Activated naive CD8-positive, alpha-beta T cell treated with anti-CD3 and anti-CD28 coated beads, Interleukin-2, amount 10 ng/mL, durations not matched to agents 7 days and 5 days (primary cell): ENCODE results near the gene RPTOR. TPM values are rescaled to one million over a fixed set of nuclear protein-coding genes. Genes with fewer than 3 reads are reported as not detected.

Experiments used
- ATAC-seq: fragments of 150-1000 bp; cut with Tn5 transposase; one replicate; pipeline ENCODE4 v1.10.0; 2021; ENCODE audit warnings: low read depth, moderate library complexity
- POLR2A ChIA-PET: fragments of 350-600 bp; sonication (Branson Sonifier 250); formaldehyde crosslinking; loops from one replicate; lab custom pipeline; 2021; ENCODE audit warnings: antibody characterized with exemption; lab: Charles Lee
- DNase-seq: peaks from one replicate; pipeline ENCODE4 v3.0.0; 2021
- H3K27ac Mint-ChIP-seq: one replicate; pipeline ENCODE4 v1.8.0; 2022; ENCODE audit warnings: mild to moderate bottlenecking, mixed read lengths
- H3K27me3 Mint-ChIP-seq: one replicate; pipeline ENCODE4 v1.8.0; 2022; ENCODE audit warnings: mild to moderate bottlenecking, moderate library complexity, mixed read lengths
- H3K36me3 Mint-ChIP-seq: one replicate; pipeline ENCODE4 v1.8.0; 2021; ENCODE audit warnings: mild to moderate bottlenecking, mixed read lengths
- H3K4me1 Mint-ChIP-seq: one replicate; pipeline ENCODE4 v1.8.0; 2021; ENCODE audit warnings: mixed read lengths
- H3K4me3 Mint-ChIP-seq: one replicate; pipeline ENCODE4 v1.8.0; 2022; ENCODE audit warnings: mild to moderate bottlenecking, moderate library complexity, mixed read lengths
- H3K9me3 Mint-ChIP-seq: one replicate; pipeline ENCODE4 v1.8.0; 2021; ENCODE audit warnings: mixed read lengths
- total RNA-seq, 2 experiments: library from RNA; stranded (reverse); gene quantifications; one replicate each; pipeline ENCODE4 v1.2.3, GENCODE V29; 2021

The RPTOR gene
- total RNA-seq, 2 experiments from 2014 or later, result 43.2 to 43.8 TPM

GRCh38 chr17:80719449-80719848 is 174.8 kb downstream of the RPTOR start:
- no peak overlapping the region for H3K27ac Mint-ChIP-seq
- H3K36me3 Mint-ChIP-seq, result peaks cover 21% of the 10 kb centered on the region
- H3K4me1 Mint-ChIP-seq, result peaks cover 30% of the 10 kb centered on the region
- POLR2A ChIA-PET, result no interaction called here
- peaks cover 2% of the 10 kb centered on the region for H3K9me3 Mint-ChIP-seq
- no peaks in the 10 kb centered on the region for H3K27me3 Mint-ChIP-seq
- no peak overlapping the region for H3K4me3 Mint-ChIP-seq
- ATAC-seq (no peak), DNase-seq (no peak)

- H3K4me1 Mint-ChIP-seq, result peaks cover 30% of the 10 kb centered on the region
- no peaks in the 10 kb centered on the region for H3K27me3 Mint-ChIP-seq
- peak; percentile 49 for DNase-seq
- ATAC-seq, result peak; percentile 81
- POLR2A ChIA-PET, result interaction anchor here (0.6 kb wide), 1 partner anchor 57 kb away, joined by 3 read pairs; no protein-coding TSS in a partner anchor
- H3K9me3 Mint-ChIP-seq, result no peaks in the 10 kb centered on the region
- H3K27ac Mint-ChIP-seq, result peak overlapping the region; percentile 87
- H3K4me3 Mint-ChIP-seq, result peak overlapping the region; percentile 18
- peaks cover 15% of the 10 kb centered on the region for H3K36me3 Mint-ChIP-seq
Observed at GRCh38 chr17:80720610-80721577, 176.3 kb downstream of the RPTOR start.

- POLR2A ChIA-PET, result no interaction called here
- DNase-seq (no peak), ATAC-seq (no peak)
- H3K4me3 Mint-ChIP-seq, result no peak overlapping the region
- H3K27me3 Mint-ChIP-seq, result no peaks in the 10 kb centered on the region
- peaks cover 32% of the 10 kb centered on the region for H3K4me1 Mint-ChIP-seq
- peaks cover 13% of the 10 kb centered on the region for H3K36me3 Mint-ChIP-seq
- H3K9me3 Mint-ChIP-seq, result no peaks in the 10 kb centered on the region
- H3K27ac Mint-ChIP-seq, result no peak overlapping the region
Observed at GRCh38 chr17:80722661-80723060, 178.0 kb downstream of the RPTOR start.

DNA sequence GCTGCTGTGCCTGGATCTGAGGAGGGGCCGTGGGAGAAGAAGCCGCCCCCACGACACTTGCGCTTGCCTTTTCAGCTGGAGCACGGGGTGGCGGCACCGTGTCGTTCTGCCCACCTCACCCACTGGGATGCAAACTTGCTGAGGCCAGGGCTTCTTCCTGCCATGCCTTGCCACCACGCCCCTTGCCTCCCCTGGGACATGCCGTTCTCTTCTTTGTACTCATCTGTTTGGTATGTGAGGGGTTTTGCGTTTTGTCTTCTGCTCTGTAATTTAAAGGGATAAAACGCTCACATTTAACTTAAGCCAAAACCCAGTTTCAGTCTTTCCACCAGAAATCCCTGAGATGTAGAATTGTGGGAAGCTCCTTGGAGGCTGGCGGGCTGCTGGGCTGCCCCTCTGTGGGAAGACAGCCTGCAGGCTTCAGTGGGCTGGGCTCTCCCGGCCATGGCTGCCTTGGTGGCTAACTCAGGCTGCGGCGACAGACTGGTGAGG is 180.2 kb downstream of the RPTOR start:
- POLR2A ChIA-PET, result no interaction called here
- H3K4me1 Mint-ChIP-seq, result peaks cover 31% of the 10 kb centered on the region
- no peaks in the 10 kb centered on the region for H3K27me3 Mint-ChIP-seq
- no peak overlapping the region for H3K27ac Mint-ChIP-seq
- H3K4me3 Mint-ChIP-seq, result no peak overlapping the region
- H3K36me3 Mint-ChIP-seq, result peaks cover 12% of the 10 kb centered on the region
- H3K9me3 Mint-ChIP-seq, result no peaks in the 10 kb centered on the region
- no peak for ATAC-seq
- DNase-seq, result no peak

GRCh38 chr17:80725517-80725916 is 180.9 kb downstream of the RPTOR start:
- POLR2A ChIA-PET, result no interaction called here
- Mint-ChIP-seq H3K9me3 (no peaks in the 10 kb centered on the region), H3K27me3 (no peaks in the 10 kb centered on the region), H3K27ac (no peak overlapping the region), H3K4me1 (peaks cover 30% of the 10 kb centered on the region), H3K36me3 (peaks cover 12% of the 10 kb centered on the region), H3K4me3 (no peak overlapping the region)
- DNase-seq (no peak), ATAC-seq (no peak)

GRCh38 chr17:80726558-80727408 is 182.1 kb downstream of the RPTOR start:
- DNase-seq (no peak), ATAC-seq (no peak)
- Mint-ChIP-seq H3K36me3 (peaks cover 12% of the 10 kb centered on the region), H3K9me3 (no peaks in the 10 kb centered on the region), H3K27me3 (no peaks in the 10 kb centered on the region), H3K4me3 (no peak overlapping the region), H3K27ac (no peak overlapping the region), H3K4me1 (peaks cover 31% of the 10 kb centered on the region)
- POLR2A ChIA-PET, result no interaction called here

- Mint-ChIP-seq H3K27ac (peak overlapping the region; percentile 17), H3K4me1 (peaks cover 32% of the 10 kb centered on the region), H3K27me3 (no peaks in the 10 kb centered on the region), H3K9me3 (no peaks in the 10 kb centered on the region), H3K36me3 (peaks cover 12% of the 10 kb centered on the region), H3K4me3 (no peak overlapping the region)
- no peak for DNase-seq
- POLR2A ChIA-PET, result interaction anchor here (0.7 kb wide), 1 partner anchor 17 kb away, joined by 4 read pairs; no protein-coding TSS in a partner anchor
- no peak for ATAC-seq
Observed at GRCh38 chr17:80727409-80727755, 182.7 kb downstream of the RPTOR start.

DNA sequence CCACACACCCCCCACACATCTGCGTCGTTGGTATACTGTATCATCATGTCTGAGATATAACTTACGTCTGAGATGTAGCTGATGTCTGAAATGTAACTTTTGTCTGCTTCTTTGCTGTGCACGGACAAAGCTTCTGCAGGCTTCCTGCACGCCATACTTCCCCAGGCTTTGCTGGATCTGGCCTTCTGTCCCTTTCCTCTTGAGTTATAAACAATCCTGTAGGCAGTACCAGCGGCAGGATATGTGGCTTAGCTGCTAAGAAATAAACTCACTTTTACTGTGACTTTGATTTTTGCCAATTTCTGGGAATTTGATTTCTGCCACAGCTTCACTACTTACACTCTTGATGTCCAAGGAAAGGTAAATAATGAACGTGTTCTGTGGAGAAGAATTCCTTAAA is 184.4 kb downstream of the RPTOR start:
- H3K4me3 Mint-ChIP-seq, result no peak overlapping the region
- POLR2A ChIA-PET, result interaction anchor here (0.6 to 1.0 kb wide), 2 partner anchors 47 to 102 kb away, joined by 3 to 4 read pairs; no protein-coding TSS in a partner anchor
- H3K27ac Mint-ChIP-seq, result no peak overlapping the region
- peaks cover 36% of the 10 kb centered on the region for H3K4me1 Mint-ChIP-seq
- H3K36me3 Mint-ChIP-seq, result peaks cover 12% of the 10 kb centered on the region
- H3K9me3 Mint-ChIP-seq, result no peaks in the 10 kb centered on the region
- ATAC-seq, result no peak
- H3K27me3 Mint-ChIP-seq, result no peaks in the 10 kb centered on the region
- no peak for DNase-seq

DNA sequence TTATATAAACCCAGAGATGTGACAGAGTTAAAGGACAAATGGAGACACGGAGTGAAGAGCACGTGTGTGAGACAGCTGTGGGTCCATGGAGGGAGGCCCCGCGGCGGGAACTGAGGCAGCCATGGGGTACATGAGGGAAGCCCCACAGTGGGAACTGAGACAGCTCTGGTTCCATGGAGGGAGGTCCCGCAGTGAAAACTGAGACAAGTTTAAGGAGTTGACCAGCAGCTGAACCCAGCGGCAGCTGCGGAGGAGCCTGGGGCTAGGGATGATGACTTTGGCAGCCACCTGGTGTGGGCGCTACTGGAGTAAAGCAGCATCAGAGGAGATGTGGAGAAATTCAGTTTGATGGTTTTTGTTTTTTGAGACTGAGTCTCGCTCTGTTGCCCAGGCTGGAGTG is 185.1 kb downstream of the RPTOR start:
- Mint-ChIP-seq H3K9me3 (no peaks in the 10 kb centered on the region), H3K4me1 (peaks cover 41% of the 10 kb centered on the region), H3K27me3 (no peaks in the 10 kb centered on the region), H3K27ac (peak overlapping the region; percentile 79), H3K36me3 (peaks cover 15% of the 10 kb centered on the region), H3K4me3 (no peak overlapping the region)
- ATAC-seq (no peak), DNase-seq (no peak)
- POLR2A ChIA-PET, result interaction anchor here (1.0 kb wide), 1 partner anchor 46 kb away, joined by 3 read pairs; no protein-coding TSS in a partner anchor

- peaks cover 18% of the 10 kb centered on the region for H3K36me3 Mint-ChIP-seq
- peak overlapping the region; percentile 94 for H3K27ac Mint-ChIP-seq
- H3K27me3 Mint-ChIP-seq, result no peaks in the 10 kb centered on the region
- peak overlapping the region; percentile 74 for H3K4me3 Mint-ChIP-seq
- ATAC-seq (peak; percentile 15), DNase-seq (no peak)
- H3K9me3 Mint-ChIP-seq, result no peaks in the 10 kb centered on the region
- peaks cover 41% of the 10 kb centered on the region for H3K4me1 Mint-ChIP-seq
- POLR2A ChIA-PET, result interaction anchor here (0.9 to 1.3 kb wide), 4 partner anchors 8 to 117 kb away, joined by 3 to 5 read pairs (median 3); no protein-coding TSS in a partner anchor
Observed at GRCh38 chr17:80730739-80731138, 186.1 kb downstream of the RPTOR start.

- H3K9me3 Mint-ChIP-seq, result no peaks in the 10 kb centered on the region
- no peaks in the 10 kb centered on the region for H3K27me3 Mint-ChIP-seq
- peak overlapping the region; percentile 74 for H3K4me3 Mint-ChIP-seq
- peak; percentile 88 for ATAC-seq
- POLR2A ChIA-PET, result interaction anchor here (0.7 to 1.3 kb wide), 5 partner anchors 8 to 116 kb away, joined by 3 to 5 read pairs (median 3); no protein-coding TSS in a partner anchor
- H3K4me1 Mint-ChIP-seq, result peaks cover 41% of the 10 kb centered on the region
- DNase-seq, result no peak
- peak overlapping the region; percentile 94 for H3K27ac Mint-ChIP-seq
- peaks cover 21% of the 10 kb centered on the region for H3K36me3 Mint-ChIP-seq
Observed at GRCh38 chr17:80731323-80731722, 186.7 kb downstream of the RPTOR start.

DNA sequence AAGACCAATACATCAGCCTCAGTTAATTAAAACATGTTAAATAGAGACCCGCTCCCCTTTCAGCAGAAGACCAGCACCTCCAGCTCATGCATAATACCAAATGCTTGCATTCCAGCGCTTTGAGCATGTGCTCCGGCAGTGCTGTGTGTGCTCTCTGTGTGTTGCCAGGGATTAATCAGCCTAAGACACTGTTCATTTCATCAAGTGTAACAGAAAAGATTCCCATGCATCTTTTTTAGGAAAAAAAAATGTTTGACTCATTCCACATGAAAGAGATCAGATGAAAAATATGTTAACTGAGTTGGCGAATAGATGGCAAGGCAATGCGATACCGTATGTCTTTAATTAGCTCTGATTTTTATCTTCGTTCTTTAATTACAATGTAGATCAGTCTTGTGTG is 187.6 kb downstream of the RPTOR start:
- POLR2A ChIA-PET, result no interaction called here
- H3K27ac Mint-ChIP-seq, result peak overlapping the region; percentile 32
- H3K4me3 Mint-ChIP-seq, result no peak overlapping the region
- H3K4me1 Mint-ChIP-seq, result peaks cover 39% of the 10 kb centered on the region
- no peaks in the 10 kb centered on the region for H3K27me3 Mint-ChIP-seq
- ATAC-seq (no peak), DNase-seq (no peak)
- H3K36me3 Mint-ChIP-seq, result peaks cover 19% of the 10 kb centered on the region
- no peaks in the 10 kb centered on the region for H3K9me3 Mint-ChIP-seq
